GM21576 (cell line): ENCODE data around the gene SP2.
A peak's percentile ranks its signal among the peaks of the same experiment; 100 is the strongest.

ENCODE experiments used
- ATAC-seq: cut with Tn5 transposase; IDR thresholded peaks from one replicate; pipeline ENCODE4 v1.9.1; 2021; ENCODE audit warnings: mild to moderate bottlenecking, moderate library complexity; ENCODE audit not compliant: unreplicated experiment

The SP2 gene

GRCh38 chr17:47946929-47947397 lies 50.9 kb downstream of the SP2 start:
- peak; percentile 37 for ATAC-seq

GRCh38 chr17:47948706-47949196 lies 52.7 kb downstream of the SP2 start:
- ATAC-seq = no peak

GRCh38 chr17:47949197-47949759 lies 53.2 kb downstream of the SP2 start:
- ATAC-seq = peak; percentile 61

GRCh38 chr17:47949946-47950345 lies 53.9 kb downstream of the SP2 start:
- ATAC-seq = no peak

DNA sequence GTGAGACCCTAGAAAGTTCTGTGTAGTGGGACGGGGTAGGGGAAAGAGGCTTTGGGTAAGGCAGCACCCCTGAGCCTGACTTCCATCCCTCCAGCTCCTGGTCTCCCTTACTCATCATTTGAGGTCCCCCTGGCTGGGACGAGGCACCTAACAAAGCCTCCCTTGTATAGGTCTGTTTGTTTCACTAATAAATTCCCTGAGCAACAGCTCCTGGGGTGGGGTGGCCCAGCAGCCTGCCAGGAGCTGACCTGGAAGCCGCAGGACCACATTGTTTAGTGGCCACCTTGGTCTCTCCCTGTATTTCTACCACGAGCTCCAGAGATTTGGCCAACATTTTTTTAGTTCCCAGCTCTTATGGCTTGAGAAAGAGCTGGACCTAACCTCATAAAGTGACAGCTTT lies 54.4 kb downstream of the SP2 start:
- no peak for ATAC-seq

GRCh38 chr17:47952171-47953021 lies 56.4 kb downstream of the SP2 start:
- ATAC-seq = no peak

DNA sequence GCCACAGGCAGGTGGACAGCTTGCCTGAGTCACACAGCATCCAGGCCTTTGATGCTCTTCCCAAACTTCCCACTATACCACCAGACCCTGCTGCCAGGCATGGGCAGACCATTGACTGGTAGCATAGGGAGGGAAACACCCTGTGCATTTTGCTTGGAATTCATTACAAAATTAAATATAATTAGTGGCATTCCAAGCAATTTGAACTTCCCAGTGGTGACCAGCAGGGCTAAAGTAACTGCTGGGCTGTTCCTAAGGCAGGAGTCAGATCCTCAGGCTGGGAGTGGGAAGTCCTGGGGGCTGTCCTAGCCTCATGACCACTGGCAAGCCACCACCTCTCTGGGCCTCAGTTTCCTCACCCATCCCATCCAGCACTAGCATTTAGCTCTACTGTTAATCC lies 57.9 kb downstream of the SP2 start:
- no peak for ATAC-seq

- ATAC-seq = no peak
These were observed 59.7 kb downstream of the SP2 start for GRCh38 chr17:47955497-47956461.

GRCh38 chr17:47956791-47957590 lies 61.0 kb downstream of the SP2 start:
- no peak for ATAC-seq

- no peak for ATAC-seq
These were observed 61.8 kb downstream of the SP2 start, which contains the start of gene PRR15L for GRCh38 chr17:47957591-47958490. Gene PRR15L (minus strand): TSS chr17:47957883. CDS start chr17:47953234, 4,649 bp downstream.

DNA sequence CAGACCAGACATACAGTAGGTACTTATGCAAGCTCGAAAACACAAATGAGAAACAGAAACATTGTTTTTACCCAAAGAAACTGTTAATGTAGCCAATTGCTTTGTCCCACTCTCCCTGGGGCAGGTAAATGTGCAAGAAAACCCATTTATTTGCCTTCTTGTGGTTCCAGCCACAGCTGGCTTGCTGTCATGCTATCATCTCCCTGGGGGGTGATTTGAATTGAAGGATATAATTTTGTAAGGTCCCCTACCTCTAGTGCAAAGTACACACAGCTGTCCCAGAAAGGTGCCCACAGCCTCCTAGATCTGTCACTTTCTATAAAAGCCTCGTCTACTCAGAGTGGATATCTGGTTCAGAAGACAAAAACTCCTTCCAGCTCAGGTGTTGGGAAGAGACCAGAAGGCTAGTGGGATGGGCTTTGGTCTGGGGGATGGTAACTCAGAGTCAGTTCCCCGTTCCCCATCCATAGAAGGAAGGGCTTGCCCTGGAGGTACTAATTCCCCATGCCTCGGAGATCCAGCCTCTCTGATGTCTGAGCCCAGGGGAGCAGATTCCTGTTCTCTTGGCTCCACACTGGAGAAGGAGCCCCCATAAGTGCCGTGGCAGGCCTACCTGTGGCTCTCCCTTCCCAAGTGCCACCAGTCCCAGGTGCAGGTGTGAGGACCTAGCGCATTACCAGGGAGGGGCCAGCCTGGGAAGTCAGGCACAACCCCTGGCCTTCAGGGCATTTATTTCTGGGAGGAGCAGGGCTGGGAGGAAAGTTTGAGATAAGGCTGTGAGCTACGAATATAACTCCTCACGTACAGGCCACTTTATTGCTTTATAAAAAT lies 64.0 kb downstream of the SP2 start:
- no peak for ATAC-seq

- no peak for ATAC-seq
These were observed 65.4 kb downstream of the SP2 start for GRCh38 chr17:47961406-47961805.

DNA sequence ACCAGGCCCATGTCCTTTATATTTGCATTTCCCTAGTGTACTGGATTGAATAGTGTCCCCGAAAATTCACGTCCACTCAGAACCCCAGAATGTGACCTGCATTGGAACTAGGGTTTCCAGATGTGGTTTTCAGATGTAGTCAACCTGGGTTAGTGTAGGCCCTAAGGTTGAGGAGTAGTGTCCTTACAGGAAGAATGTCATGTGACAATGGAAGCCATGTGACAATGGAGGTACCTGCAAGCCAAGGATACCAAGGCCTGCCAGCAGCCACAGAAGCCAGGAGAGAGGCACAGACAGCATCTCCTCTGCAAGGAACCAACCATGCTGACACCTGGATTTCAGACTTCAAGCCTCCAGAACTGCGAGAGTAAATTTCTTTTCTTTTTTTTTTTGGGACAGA lies 66.9 kb downstream of the SP2 start:
- ATAC-seq = no peak

DNA sequence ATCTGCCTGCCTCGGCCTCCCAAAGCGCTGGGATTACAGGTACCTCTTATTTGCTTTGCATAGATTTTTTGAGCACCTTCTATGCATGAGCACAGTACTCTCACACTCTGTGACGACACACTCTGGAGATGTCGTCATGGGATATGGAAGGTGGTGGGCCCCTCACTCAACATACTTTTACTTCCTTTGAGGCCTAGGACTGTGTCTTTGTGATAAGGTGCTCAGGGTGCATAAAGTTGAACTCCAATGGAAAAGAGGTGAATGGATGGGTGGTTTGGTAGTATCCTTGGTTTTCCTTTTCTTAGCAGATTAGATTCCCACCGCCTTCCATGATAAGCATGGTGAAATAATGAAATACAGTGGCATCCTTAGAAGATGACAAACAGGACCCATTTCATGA lies 68.8 kb downstream of the SP2 start:
- no peak for ATAC-seq

- ATAC-seq = no peak
These were observed 70.1 kb downstream of the SP2 start for GRCh38 chr17:47966079-47966519.

DNA sequence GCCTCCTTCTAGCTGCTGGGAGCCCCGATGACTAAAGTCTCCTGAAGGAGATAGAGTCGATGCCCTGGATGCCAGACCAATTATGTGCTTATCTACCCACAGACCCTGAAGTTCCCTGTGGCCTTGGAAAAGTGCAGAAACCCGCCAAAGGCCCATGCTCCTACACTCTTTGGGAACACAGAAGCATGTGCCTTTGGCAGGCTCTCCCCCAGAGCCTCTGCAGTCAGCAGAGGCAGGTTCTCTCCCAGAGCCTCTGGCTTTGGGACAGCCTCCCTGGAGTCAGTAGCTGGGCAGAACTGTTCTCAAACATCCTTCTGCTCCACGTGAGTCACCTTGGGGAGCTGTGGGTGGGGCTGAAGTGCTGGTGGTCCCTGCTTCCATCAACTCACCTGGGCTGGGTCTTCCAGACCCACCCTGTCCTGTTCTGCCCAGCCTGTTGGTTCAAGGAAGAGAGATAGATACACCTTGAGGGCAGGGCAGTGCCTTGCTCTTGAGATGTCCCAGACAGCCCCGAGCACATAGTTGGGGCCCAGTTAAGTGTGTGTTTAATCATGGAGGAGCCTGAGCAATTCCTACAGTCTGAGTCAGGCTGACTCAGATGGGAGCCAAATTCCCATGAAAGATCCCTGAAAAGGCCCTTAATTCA lies 71.7 kb downstream of the SP2 start:
- no peak for ATAC-seq

- no peak for ATAC-seq
These were observed 72.8 kb downstream of the SP2 start for GRCh38 chr17:47968836-47969235.
